Type B pancreatic cell (in vitro differentiated cells): ENCODE measurements around the gene PPP3CA. TPM values are rescaled to one million over a fixed set of nuclear protein-coding genes. Genes with fewer than 3 reads are reported as not detected.
A peak's percentile ranks its signal among the peaks of the same experiment; 100 is the strongest.

Experiments
- DNase-seq: peaks from one replicate; pipeline ENCODE4 v3.0.0; 2021; ENCODE audit warnings: mixed read lengths; ENCODE audit not compliant: unreplicated experiment; ENCODE audit errors: extremely low spot score
- H3K27ac Mint-ChIP-seq: 2 replicates; pipeline ENCODE4 v1.8.0; 2021; ENCODE audit warnings: mild to moderate bottlenecking, mixed read lengths
- H3K27me3 Mint-ChIP-seq: 2 replicates; pipeline ENCODE4 v1.8.0; 2021; ENCODE audit warnings: mixed read lengths
- H3K36me3 Mint-ChIP-seq: 2 replicates; pipeline ENCODE4 v1.8.0; 2021; ENCODE audit warnings: mixed read lengths
- H3K4me1 Mint-ChIP-seq: one replicate; pipeline ENCODE4 v1.8.0; 2021; ENCODE audit warnings: mixed read lengths; ENCODE audit not compliant: unreplicated experiment
- H3K4me3 Mint-ChIP-seq: 2 replicates; pipeline ENCODE4 v1.8.0; 2021; ENCODE audit warnings: mild to moderate bottlenecking, mixed read lengths
- H3K9me3 Mint-ChIP-seq: 2 replicates; pipeline ENCODE4 v1.8.0; 2021; ENCODE audit warnings: mixed read lengths
- CTCF ChIP-seq: fragments of 200-600 bp; sonication (generic); conservative IDR thresholded peaks from 2 replicates; pipeline ENCODE4 v1.5.0; 2021; ENCODE audit warnings: antibody characterized with exemption, mild to moderate bottlenecking
- long read RNA-seq: library from polyadenylated mRNA; unstranded; transcript quantifications from one replicate; pipeline ENCODE4 v2.0.0, GENCODE V29; 2020
- total RNA-seq: library from RNA; stranded (reverse); gene quantifications from 2 replicates; pipeline ENCODE4 v1.2.1, GENCODE V29; 2021; ENCODE audit warnings: low replicate concordance

The PPP3CA gene
- total RNA-seq, result 28.4 and 35.4 TPM in 2 replicates
- long read RNA-seq, partial matches to known transcripts, result 2 of 4 reads
- long read RNA-seq, other reads (novel, unspliced or antisense), result 1 of 4 reads

DNA sequence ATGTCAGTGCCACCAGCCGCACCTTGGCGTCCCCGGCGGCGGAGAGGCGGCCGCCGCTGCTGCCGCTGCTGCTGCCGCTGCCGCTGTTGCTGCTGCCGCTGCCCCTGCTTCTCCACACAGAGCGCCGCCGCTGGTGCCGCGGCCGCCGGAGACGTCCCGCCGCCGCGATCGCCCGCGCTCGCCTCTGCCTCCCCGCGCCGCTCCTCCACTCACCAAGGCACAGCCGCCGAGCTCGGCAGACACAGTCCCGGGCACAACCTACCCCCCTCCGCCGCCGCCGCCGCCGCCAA is at the start of gene PPP3CA:
Gene PPP3CA, minus strand, starts transcription at position 260 of the 290 bp plus-strand sequence.
- H3K36me3 Mint-ChIP-seq, result peaks cover 7% of the 10 kb centered on the region
- TF ChIP-seq CTCF, result no peak
- H3K4me3 Mint-ChIP-seq, result peak within 1 kb of the TSS; percentile 98
- H3K4me1 Mint-ChIP-seq, result peaks cover 9% of the 10 kb centered on the region
- no peaks in the 10 kb centered on the region for H3K9me3 Mint-ChIP-seq
- DNase-seq, result no peak
- H3K27me3 Mint-ChIP-seq, result peaks cover 8% of the 10 kb centered on the region
- H3K27ac Mint-ChIP-seq, result peak within 1 kb of the TSS; percentile 98

DNA sequence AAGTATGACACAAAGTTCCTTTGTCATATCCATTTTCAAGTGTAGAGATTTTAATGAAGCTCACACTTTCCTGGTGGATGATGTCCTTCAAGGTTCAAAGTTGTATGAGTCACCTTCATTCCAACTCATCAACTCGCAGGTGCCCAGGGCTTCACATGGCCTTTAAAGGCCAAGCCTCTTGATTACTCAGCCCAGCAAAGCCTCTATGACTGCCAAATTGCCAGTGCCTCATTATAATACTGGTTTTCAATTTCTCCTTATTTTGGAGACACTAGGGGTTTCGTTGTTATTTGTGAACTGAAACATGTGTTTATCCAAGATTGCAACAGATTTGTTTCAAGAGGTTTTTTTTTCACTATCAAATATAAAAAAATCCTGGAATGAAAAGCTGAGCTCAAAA is 45.9 kb upstream of the PPP3CA start:
- H3K4me3 Mint-ChIP-seq, result no peak overlapping the region
- TF ChIP-seq CTCF, result no peak
- H3K27ac Mint-ChIP-seq, result no peak overlapping the region
- H3K4me1 Mint-ChIP-seq, result no peaks in the 10 kb centered on the region
- no peaks in the 10 kb centered on the region for H3K36me3 Mint-ChIP-seq
- peaks cover 3% of the 10 kb centered on the region for H3K9me3 Mint-ChIP-seq
- no peak for DNase-seq
- H3K27me3 Mint-ChIP-seq, result no peaks in the 10 kb centered on the region

DNA sequence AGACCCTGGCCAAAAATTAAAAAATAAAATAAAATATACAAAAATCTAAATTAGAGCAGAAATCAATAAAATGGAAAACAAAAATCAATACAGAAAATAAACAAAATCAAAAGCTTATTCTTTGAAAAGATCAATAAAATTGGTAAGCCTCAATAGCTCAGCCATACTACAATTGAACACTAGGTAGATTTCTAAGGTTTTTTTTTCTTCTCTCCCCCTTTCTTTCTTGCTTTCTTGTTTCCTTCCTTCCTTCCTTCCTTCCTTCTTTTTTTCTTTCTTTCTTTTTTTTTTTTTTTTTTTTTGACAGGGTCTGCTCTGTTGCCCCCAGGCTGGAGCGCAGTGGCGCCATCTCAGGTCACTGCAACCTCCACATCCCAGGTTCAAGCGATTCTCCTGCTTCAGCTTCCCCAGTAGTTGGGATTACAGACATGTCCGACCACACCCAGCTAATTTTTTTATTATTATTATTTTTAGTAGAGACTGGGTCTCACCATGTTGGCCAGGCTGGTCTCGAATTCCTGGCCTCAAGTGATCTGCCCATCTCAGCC is 23.4 kb upstream of the PPP3CA start:
- H3K4me3 Mint-ChIP-seq, result no peak overlapping the region
- TF ChIP-seq CTCF, result peak; percentile 53
- no peak overlapping the region for H3K27ac Mint-ChIP-seq
- H3K4me1 Mint-ChIP-seq, result peaks cover 3% of the 10 kb centered on the region
- DNase-seq, result no peak
- H3K27me3 Mint-ChIP-seq, result no peaks in the 10 kb centered on the region
- H3K36me3 Mint-ChIP-seq, result no peaks in the 10 kb centered on the region
- no peaks in the 10 kb centered on the region for H3K9me3 Mint-ChIP-seq

DNA sequence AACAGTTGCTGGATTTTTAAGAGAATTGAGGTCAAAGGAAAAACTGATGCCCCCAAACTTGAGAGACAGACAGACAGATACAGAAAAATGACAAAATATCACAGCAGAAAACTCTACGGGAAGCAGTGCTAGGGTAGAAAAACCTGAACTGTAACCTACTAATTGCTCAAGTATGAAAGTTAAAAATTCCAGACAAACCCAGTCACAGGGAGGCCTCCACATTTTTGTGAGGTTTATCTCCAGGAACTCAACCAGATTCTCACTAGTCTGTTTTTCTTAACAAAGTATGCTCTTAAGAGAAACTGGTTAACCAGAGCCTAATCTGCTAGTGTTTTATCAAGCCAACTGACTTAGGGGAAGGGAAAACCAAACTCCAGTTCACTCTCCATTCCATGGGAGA is 19.9 kb upstream of the PPP3CA start:
- no peaks in the 10 kb centered on the region for H3K27me3 Mint-ChIP-seq
- H3K36me3 Mint-ChIP-seq, result no peaks in the 10 kb centered on the region
- H3K4me1 Mint-ChIP-seq, result peaks cover 3% of the 10 kb centered on the region
- peak overlapping the region; percentile 54 for H3K4me3 Mint-ChIP-seq
- no peak for DNase-seq
- peak overlapping the region; percentile 88 for H3K27ac Mint-ChIP-seq
- no peaks in the 10 kb centered on the region for H3K9me3 Mint-ChIP-seq
- TF ChIP-seq CTCF, result no peak

DNA sequence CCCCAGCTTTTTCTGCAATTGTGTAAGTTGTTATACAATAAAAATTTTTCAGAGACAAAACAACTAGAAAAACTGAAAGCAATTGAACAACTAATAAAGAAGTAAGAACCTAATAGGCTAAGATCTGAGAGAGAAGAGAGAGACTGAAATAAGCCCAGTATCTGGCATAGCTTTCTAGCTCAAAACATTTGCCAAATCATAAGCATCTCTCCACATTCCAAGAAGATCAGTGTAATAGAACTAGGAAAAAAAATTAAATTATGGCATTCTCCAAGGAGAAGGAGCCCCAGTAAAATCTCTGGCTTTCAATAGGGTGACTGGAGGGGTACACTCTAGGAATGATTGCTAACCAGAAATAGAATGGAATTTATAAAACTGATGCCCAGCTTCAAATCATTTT is 19.0 kb upstream of the PPP3CA start:
- H3K27ac Mint-ChIP-seq, result peak overlapping the region; percentile 40
- H3K27me3 Mint-ChIP-seq, result no peaks in the 10 kb centered on the region
- no peaks in the 10 kb centered on the region for H3K36me3 Mint-ChIP-seq
- DNase-seq, result no peak
- H3K4me1 Mint-ChIP-seq, result peaks cover 3% of the 10 kb centered on the region
- H3K9me3 Mint-ChIP-seq, result no peaks in the 10 kb centered on the region
- no peak for TF ChIP-seq CTCF
- H3K4me3 Mint-ChIP-seq, result no peak overlapping the region

DNA sequence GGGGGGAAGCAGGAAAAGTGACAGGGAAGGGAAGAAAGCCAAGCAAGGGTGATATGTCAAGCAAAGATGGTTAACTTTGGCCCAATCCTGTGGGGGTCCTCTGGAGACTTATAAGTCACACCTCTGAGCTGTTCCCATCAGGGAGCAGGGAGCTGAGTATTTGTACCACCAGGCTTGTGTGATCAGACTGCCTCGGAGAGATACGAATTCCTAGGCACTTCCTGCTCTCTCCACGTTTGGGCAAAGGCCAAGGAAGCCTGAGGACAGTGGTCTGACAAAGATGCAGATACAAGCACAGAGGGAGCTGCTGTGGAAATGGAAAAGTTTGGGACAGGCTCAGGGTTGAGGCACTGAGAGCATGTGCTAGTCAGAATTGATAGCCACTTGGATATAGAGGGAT is 10.4 kb upstream of the PPP3CA start:
- no peak for DNase-seq
- Mint-ChIP-seq H3K27me3 (no peaks in the 10 kb centered on the region), H3K9me3 (no peaks in the 10 kb centered on the region), H3K4me1 (peaks cover 16% of the 10 kb centered on the region), H3K27ac (no peak overlapping the region), H3K4me3 (no peak overlapping the region), H3K36me3 (no peaks in the 10 kb centered on the region)
- no peak for TF ChIP-seq CTCF
